Measurements from ENCODE around the gene NKX2-3.

Gene NKX2-3

GRCh38 chr10:99539120-99539519 is 6.4 kb downstream of the NKX2-3 start:
- no peak for DNase-seq

GRCh38 chr10:99539820-99540219 is 7.1 kb downstream of the NKX2-3 start:
- DNase-seq: no peak

DNA sequence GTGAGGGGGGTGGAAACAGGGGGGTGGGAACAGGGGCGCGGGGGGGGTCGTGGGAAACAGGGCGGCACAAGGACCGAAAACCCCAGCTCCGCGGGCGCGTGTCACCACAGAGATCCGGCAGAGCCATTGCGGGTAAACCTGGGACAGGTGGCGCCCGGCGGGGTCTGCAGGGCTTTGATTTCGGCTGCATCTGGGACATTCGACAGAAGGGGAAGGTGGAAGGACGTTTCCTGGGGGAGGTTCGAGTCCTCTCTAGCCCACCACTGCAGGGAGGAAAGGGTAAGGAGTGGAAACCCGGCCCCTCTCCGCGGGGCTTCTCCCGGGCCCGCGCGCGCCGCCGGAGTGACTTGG is 7.5 kb downstream of the NKX2-3 start:
- DNase-seq: no peak

DNA sequence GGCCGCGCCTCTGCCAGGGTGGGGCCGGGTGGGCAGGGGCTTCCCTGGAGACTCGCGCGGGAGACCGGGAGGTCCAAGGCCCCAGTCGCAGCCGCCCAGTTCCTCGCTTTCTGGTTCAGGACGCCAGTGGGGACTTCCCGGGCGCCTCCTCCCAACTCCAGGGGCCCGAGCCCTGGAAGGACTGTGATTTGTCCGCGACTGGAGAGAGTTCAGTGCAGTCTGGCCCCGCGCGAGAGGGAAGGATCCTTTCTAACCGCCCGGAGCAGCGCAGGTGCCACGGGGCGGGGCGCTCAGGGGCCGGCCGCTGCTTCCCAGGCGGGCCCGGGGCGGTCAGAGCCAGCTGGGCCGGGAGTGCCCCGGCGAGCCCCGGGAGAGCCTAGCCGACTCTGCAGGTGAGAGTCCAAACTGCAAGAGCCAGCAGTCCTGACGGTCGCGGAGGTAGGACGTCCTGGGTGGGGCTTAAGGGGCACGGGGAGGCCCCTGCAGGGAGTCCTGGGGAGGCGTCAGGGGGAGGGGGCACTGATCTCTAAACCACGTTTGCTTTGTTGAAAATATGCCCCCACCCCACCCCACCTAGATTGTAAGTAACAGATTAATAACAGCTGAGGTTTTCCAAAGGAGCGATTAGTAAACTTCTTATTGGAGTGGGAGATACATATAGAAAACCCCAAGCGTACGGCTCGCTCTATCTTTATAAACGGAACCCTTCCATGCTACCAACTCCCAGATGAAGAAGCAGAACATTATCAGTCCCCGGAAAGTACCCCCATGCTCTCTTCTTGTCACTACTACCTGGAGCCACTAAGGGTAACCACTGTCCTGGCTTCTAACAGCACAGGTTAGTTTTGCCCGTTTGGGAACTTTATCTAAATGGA is 8.2 kb downstream of the NKX2-3 start:
- no peak for DNase-seq

DNA sequence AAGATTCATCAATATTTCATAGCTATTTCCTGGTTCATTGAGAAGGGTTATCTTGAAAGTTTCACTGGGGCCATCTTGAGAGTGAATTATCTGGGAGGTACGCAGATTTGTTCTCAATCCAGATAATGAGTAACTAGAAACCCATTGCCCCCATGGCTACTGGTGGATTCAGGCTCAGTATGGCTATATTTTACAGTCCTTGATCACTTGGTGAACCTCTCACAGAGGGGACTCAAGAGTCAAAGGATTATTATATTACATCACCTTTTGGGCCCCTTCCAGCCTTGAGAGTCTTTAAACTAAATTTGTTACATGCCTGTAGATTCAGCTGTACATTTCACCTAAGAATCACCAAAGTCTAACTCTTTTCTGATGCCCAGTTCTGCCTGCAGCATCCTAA is 11.6 kb downstream of the NKX2-3 start:
- no peak for DNase-seq

DNA sequence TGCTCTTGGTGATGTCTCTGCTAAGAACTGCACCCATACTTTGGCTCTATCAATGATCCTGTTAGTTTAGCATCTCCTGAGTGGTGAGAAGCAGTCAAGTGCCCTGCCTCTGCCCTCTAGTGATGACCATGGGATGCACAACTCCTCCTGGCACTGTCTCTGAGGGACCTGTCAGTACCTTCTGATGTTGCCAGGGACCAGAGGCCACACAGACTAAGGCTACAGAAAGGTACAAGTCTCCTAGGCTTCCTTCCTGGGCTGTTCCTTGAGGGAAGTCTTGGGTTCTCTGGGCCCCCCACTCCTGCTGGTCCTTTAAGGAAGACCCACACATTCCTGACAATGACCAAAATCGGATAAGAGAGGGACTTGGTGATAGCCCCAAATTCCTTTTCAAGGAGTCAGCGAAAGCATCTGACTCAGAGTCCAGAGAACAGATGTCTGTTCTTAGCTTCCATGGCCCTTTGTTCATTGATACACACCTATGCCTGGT is 15.3 kb downstream of the NKX2-3 start:
- no peak for DNase-seq

GRCh38 chr10:99551158-99551557 is 18.4 kb downstream of the NKX2-3 start:
- DNase-seq: no peak

DNA sequence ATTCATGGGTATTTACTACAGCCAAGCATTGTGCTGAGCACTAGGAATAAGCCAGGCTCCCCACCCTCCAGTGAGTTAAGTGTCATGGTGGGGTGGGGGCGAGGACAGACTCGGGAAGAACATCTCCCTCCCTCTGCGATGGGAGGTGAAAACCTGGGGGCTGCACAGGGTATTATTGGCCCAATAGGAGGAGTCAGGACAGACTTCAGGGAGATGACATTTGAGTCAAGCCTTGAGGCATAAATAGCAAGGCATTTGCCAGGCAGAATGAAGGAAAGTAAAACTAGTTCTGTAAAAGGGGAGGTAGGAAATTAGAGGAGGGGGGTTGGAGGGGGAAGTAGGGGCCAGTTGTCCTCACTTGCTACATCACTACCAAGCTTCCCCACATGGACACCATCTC is 18.9 kb downstream of the NKX2-3 start:
- DNase-seq: no peak

DNA sequence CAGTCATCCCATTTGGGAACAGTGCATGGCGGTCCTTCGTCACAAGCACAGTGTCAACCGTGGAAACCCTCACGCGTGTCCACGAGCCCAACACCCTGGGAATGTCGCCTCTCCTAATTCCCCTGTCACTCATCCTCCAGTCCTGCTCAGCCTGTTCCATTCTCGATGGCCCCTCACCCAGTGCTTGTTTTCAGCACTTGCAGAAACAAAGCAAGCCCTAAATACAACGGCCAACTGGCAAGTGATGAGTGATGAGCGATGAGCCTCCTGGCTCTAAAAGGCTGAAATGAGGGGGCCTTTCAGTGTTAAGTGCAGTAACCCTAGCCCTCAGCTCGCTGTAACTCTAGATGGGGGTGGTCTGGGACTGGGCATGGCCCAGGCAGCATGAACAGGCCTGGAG is 22.6 kb downstream of the NKX2-3 start:
- no peak for DNase-seq

DNA sequence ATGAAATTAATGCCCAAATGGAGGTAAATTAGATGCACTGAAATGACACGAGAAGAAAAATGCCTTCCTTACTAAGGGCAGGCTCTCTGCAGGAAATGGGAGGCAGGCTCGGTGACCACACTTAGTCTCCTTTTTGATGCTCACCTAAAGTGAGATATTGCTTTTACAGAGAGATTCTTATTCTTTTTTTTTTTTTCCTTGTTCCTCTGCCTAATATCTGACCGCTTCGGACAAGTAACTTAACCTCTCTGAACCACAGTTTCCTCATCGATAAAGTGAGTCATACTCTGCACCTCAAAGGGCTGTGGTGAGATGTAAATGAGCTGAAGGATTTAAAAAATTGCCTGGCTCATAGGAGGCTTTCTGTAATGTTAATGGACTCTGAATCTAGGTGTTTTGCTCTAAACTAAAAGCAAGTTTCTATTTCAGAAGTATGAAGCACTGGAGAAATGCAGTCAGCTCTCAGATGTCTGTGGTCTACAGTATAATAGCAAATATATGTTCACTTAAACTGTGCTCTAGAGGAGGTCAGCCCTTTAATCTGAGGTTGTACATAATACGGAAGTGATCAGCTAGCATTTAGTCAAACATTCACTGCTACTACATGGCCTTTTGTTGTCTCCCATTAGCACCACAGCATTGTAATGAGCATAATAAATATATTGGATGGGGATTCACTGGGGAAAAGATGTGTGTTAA is 23.2 kb downstream of the NKX2-3 start:
- no peak for DNase-seq

DNA sequence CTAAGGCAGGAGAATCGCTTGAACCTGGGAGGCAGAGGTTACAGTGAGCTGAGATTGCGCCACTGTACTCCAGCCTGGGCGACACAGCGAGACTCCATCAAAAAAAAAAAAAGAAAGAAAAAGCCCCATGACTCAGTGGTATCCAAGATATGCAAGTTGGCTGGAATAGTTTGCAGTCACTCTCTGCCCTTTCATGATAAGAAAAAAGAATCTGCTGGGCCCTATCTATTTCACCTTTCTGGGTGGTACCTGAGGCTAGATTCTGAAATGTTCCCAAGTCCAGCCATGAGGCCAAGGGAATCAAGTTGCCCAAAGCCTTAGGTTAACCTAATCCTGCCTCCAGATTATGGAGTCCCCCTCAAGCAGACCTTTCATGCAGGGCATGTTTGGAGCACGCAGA is 24.3 kb downstream of the NKX2-3 start:
- DNase-seq: no peak

- DNase-seq: no peak
These were observed 26.0 kb downstream of the NKX2-3 start for GRCh38 chr10:99558708-99559107.

DNA sequence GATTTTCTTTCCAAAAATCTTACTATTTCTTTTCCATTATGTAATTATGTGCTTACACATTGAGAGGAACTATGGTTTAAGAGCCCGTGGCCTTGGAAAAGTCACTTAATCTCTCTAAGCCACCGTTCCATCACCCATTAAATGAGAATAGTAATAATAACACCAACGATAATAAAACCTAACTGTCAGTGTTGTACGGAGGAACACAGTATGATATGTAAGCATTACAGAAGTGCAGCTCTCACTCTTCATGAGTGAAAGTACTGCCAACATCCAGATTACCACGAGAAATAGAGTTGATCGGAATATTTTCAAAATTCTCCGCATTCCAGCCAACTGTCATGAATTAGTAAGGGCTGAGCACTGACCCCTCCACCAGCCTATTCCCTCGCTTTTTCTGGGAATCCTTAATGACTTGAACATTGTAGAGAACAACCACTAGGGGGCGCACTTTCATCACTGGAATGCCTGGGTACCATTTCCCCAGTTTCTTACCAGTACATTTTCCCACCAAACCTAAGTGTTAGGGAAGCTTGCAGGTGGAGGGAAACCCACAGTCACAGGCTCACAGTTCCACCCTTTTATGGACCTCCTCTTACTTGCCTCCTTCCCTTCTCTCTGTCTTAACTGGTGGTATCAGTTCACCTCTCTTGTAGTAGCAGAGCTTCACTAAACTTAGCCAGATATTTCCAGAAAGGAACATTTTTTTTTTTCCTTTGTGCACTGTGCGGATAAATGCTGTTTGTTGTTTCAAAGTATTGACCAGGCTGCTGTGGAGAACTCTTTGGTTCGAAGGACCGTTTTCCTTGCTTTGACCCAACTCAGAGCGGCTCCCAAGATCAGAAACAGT is 27.8 kb downstream of the NKX2-3 start:
- DNase-seq: no peak

- DNase-seq: no peak
These were observed 29.9 kb downstream of the NKX2-3 start for GRCh38 chr10:99562631-99563030.

- no peak for DNase-seq
These were observed 31.6 kb downstream of the NKX2-3 start for GRCh38 chr10:99564361-99564760.

DNA sequence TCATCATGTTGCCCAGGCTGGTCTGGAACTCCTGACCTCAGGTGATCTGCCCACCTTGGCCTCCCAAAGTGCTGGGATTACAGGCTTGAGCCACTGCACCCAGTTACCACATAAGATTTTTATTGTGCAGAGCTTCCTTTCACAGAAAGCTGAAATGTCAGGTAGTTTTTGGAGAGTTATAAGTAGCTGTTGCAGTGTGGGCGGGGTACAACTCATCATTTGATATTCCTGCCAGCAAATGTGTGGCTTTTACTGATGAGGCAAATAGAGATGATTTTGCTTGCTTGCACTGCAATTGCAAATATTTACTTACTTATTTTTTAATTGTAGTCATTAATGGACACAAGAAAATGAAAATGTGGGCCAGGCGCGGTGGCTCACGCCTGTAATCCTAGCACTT is 32.4 kb downstream of the NKX2-3 start:
- no peak for DNase-seq

- no peak for DNase-seq
These were observed 36.7 kb downstream of the NKX2-3 start for GRCh38 chr10:99569253-99569939.

GRCh38 chr10:99569961-99570360 is 37.2 kb downstream of the NKX2-3 start:
- DNase-seq: no peak

- no peak for DNase-seq
These were observed 39.1 kb downstream of the NKX2-3 start for GRCh38 chr10:99571816-99572215.

DNA sequence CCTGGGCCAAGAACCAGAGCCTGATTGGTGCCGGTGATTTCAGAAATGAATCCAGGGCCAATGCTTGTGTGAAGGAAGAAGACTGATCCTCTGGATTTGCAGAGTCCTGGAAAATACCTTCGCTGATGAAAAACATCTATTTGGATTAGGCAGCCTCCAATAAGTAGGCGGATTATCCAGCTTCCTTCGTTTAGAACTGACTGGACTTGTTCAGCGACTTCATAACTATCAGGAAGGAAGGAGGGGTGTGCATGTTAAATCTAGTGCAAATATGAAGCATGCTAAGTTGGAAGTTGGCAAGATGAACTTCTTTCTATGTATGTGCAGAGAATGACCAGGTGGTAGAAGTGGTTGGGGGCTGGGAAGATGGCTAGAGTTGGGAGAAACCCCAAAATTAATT is 41.0 kb downstream of the NKX2-3 start:
- DNase-seq: no peak

DNA sequence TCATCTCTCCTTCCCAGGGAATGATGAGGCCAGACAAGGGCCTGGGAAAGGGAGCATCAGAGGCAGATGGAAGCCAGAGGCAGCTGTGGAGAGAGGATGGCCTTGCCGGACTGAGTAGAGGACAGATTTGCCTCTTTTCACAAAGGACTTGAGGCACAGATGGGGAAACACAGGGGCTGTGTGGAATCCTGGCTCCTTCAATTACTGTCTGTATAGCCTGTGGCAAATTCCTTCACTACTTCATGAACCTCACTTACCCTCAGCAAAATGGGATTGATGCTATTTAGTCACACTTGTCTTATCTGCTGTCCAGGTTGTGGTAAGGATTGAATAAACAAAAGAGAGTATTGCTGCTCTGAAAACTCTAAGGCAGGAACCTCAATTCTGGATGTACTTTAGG is 47.2 kb downstream of the NKX2-3 start:
- no peak for DNase-seq

DNA sequence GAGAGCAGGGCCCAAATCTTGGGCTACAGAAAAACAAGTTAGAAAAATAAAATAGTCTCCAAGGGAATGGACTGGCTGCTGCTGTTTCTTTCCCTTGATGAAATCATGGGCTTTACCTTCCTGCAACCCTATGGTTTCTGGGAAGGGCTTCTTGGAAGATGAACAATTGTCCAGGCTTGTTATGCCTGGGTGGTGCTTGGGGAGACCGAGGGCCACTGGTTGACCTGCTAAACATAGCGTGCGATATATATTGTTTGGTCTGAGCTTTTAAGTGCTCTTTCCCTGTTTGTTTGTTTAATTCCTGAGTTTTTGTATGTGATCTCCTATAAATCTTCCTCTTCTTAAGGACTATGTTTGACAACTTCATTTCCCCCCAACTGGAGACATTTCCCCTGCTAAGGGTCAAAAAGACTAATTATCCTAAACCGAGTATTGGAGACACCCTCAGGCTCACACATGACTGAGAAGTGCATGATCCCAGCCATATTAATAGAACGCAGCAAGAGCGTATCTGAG is 49.6 kb downstream of the NKX2-3 start:
- DNase-seq: no peak

DNA sequence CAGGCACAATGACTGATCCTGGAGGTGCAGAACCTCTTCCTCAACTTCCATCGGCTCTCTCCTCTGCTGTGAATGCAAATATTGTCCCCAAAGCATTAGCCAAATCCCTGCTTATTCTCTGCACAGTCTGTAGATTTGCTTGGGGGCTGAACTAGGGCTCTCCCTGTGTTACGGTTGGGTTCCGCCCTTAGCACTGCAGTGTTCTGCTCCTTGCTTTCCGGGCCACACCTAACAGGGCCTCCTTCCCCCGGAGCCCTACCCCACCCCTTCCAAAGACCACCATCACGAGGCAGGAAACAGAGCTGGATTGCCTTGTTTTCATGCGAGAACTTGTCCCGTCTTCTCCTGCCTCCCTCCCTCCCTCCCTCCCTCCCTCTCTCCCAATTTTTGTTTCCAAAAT is 50.9 kb downstream of the NKX2-3 start:
- no peak for DNase-seq
